Fibroblast of the aortic adventitia (primary cell): ENCODE measurements around the gene SFN. TPM values are rescaled to one million over a fixed set of nuclear protein-coding genes. Genes with fewer than 3 reads are reported as not detected.
A peak's percentile ranks its signal among the peaks of the same experiment; 100 is the strongest.

Experiments
- DNase-seq: peaks from one replicate; pipeline ENCODE4 v3.0.0-alpha.2; 2010; ENCODE audit warnings: low read depth
- H3K4me3 ChIP-seq: 2 replicates; pipeline ENCODE4 v1.5.1; 2011; ENCODE audit warnings: low read depth, mild to moderate bottlenecking, control low read depth, low read length, moderate library complexity
- CTCF ChIP-seq: IDR thresholded peaks from 2 replicates; pipeline ENCODE4 v1.5.1; 2011; ENCODE audit warnings: mild to moderate bottlenecking, low read length, control low read depth, inconsistent platforms; ENCODE audit not compliant: insufficient read depth
- total RNA-seq: library from RNA; depleted of rRNA; stranded (reverse); fragments of >200 nt; gene quantifications from 2 replicates; pipeline ENCODE4 v1.2.3, GENCODE V29; 2012; ENCODE audit warnings: low replicate concordance

The SFN gene
- total RNA-seq, 1 donor, result 1.1 TPM

GRCh38 chr1:26887125-26887524 is 24.2 kb downstream of the SFN start:
- peak; percentile 66 for TF ChIP-seq CTCF
- DNase-seq, result peak; percentile 67
- no peak overlapping the region for H3K4me3 ChIP-seq

- TF ChIP-seq CTCF, result no peak
- H3K4me3 ChIP-seq, result no peak overlapping the region
- no peak for DNase-seq
Measured at GRCh38 chr1:26888231-26888630, 25.3 kb downstream of the SFN start.

DNA sequence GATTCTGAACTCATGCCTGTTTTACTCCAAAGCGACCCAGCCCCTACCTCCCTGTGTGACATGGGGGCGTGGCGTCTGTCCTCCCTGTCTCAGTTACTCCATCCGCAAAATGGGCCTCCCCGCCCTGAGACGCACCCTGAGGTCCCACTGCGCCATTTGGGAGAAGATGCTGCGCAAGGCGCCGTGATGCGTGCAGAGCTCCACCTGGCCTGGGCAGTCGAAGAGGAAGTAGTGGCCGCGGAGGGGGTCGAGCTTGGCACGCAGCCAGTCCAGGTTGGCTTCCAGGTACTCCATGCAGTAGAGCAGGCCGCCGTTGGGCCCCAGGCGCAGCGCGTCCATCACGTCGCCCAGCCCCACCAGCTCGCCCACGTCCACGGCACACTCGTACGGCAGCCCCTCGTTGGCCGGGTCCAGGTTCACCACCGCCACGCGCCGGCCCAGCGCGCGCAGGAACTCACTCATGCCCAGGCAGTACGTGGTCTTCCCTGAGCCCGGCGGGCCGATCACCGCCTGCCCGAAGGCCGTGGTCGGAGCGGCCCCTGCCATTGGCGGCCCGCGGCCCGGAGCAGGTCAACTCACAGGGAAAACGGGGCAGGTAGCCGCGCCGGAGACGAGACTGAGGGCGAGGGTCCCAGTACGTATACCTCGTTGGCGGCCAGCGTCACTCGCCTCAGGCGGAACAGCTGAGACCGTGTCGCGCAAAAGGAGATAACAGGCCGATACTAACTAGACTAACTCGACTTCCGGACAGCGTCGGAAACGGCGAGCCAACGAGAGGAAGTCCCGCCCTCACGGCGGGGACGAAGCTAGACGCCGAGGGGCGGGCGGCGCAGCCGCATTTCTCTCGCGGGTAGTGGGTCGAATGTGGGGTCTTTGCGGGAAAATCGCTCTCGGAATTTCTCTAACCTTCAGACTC is 26.9 kb downstream of the SFN start, which contains the start of gene GPN2:
Gene GPN2, minus strand, starts transcription at position 733 of the 916 bp plus-strand sequence. Its CDS starts 187 bp downstream, at position 546.
- no peak for TF ChIP-seq CTCF
- H3K4me3 ChIP-seq, result peak within 1 kb of the TSS; percentile 93
- DNase-seq, result peak; percentile 72

GRCh38 chr1:26890467-26890796 is 27.5 kb downstream of the SFN start:
- TF ChIP-seq CTCF, result no peak
- peak overlapping the region; percentile 93 for H3K4me3 ChIP-seq
- DNase-seq, result no peak

DNA sequence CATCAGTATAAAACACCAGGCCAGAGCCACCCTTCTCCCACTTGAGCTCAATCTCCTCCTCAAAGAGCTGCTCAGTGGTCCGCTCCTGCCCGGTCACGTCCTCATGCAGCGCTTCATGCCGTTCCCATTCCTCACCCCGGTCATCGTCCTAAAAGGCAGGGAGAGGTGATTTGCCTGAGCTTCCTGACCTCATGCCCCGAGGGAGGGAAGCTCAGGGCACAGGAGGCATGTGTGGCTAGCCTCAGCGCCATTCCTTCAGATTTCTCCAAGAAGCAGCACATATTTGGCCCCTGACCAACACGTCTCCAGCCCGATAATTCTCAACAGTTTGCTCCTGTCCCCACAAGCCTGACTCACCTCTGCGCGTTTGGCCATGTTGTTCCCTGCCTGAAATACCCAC is 31.3 kb downstream of the SFN start:
- no peak overlapping the region for H3K4me3 ChIP-seq
- DNase-seq, result no peak
- no peak for TF ChIP-seq CTCF

DNA sequence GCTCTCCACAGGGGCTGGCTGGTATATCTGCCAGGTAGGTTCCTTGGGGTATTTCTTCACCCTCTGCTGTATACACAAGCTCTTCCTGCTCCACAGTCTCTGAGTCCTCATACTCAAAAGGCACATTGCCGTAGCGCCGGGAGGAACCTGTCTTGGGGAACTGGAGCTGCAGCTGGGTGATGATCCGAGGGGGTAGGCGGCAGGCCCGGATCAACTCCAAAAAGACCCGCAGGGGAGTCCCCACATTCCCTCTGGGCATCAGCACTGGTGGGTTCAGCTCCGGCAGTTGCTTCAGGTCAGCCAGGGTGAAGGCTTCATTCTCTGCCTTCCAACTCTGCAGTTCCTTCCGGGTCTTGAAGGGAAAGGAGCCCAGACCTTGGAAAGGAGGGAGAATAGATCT is 34.4 kb downstream of the SFN start:
- no peak overlapping the region for H3K4me3 ChIP-seq
- TF ChIP-seq CTCF, result no peak
- DNase-seq, result no peak
